ENCODE measurements around the gene EXOC5.
"Not testable (repeated sequence)": the region's sequence is repeated elsewhere in the genome, so short reads cannot be mapped to it uniquely, and the experiment has no call there.

Gene EXOC5

DNA sequence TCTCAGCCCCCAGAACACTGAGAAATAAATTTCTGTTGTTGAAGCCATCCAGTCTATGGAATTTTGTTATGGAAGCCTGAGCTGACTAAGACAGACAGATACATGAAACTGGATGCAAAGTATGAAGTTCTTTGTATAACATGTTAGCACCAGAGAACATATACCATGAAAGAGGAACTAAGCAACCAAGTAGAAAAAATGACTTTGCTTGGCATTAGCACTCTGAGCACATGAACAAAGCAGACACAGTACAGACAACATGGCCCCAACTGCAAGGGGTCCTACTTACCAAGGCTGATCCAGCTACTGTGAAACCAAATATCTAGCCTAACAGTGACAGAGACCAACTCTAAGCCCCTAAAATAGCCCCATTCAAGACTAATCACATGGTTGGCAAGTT lies 13.8 kb downstream of the EXOC5 start:
- H3K4me3 ChIP-seq (ENCODE audit: control insufficient read depth, low read depth, low read length), result no peak overlapping the region
- no peak for DNase-seq (ENCODE audit: low read depth)
- TF ChIP-seq, protein P1, sequence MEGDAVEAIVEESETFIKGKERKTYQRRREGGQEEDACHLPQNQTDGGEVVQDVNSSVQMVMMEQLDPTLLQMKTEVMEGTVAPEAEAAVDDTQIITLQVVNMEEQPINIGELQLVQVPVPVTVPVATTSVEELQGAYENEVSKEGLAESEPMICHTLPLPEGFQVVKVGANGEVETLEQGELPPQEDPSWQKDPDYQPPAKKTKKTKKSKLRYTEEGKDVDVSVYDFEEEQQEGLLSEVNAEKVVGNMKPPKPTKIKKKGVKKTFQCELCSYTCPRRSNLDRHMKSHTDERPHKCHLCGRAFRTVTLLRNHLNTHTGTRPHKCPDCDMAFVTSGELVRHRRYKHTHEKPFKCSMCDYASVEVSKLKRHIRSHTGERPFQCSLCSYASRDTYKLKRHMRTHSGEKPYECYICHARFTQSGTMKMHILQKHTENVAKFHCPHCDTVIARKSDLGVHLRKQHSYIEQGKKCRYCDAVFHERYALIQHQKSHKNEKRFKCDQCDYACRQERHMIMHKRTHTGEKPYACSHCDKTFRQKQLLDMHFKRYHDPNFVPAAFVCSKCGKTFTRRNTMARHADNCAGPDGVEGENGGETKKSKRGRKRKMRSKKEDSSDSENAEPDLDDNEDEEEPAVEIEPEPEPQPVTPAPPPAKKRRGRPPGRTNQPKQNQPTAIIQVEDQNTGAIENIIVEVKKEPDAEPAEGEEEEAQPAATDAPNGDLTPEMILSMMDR (IDR thresholded peaks at IDR 0.05; ENCODE audit: control insufficient read depth, insufficient read depth, low read depth, low read length, missing control alignments), result no peak

DNA sequence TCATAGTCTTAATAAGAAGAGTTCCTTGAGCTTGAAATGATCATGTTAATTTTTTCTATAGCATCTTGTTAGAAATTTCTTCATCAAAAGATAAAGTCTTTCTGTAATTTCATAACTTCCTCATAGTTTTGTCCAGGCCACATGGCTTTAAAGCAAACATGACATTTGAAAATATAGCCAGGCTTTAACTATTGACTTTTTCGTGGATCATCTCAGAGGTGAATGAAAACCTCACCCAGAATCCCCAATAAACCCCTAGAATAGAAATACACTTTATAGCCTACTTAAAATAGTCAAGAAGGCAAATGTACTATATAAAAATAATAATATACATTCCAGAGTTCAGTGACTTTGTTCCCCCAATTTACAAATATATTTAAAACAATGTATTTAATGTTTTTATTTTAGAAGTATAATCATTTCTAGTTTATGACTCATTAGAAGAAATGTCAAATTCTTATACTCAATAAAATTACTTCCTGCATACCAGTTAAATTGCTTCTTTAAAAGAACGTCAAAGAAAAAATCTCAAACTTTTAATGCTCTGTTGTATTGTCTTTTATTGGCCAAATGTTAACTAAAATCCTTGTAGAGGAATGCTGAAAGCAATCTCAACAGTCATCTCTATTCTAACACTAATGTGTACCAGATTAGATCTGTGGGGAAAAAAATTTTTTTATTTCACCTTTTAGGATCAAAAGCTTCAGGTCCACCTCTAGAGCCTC lies 21.6 kb downstream of the EXOC5 start:
- TF ChIP-seq, protein P1 (IDR thresholded peaks at IDR 0.05; ENCODE audit: control insufficient read depth, insufficient read depth, low read depth, low read length, missing control alignments), result no peak
- no peak for DNase-seq (ENCODE audit: low read depth)
- H3K4me3 ChIP-seq (ENCODE audit: control insufficient read depth, low read depth, low read length), result no peak overlapping the region

DNA sequence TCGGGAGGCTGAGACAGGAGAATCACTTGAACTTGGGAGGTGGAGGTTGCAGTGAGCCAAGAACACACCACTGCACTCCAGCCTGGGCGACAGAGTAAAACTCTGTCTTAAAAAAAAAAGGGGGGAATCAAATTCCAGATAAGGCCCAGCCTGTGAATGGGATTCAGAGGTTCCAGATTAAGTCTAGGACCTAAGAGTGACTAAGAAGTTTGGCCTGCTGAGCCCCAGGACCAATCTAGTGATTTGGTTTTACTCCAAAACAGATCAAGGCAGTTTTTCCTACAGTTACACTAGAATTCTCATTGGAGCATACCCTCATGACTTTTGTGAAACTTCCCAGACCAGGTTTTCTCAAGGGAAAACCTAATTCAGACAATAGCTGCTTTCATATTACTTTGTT lies 22.8 kb downstream of the EXOC5 start:
- no peak overlapping the region for H3K4me3 ChIP-seq (ENCODE audit: control insufficient read depth, low read depth, low read length)
- TF ChIP-seq, protein P1 (IDR thresholded peaks at IDR 0.05; ENCODE audit: control insufficient read depth, insufficient read depth, low read depth, low read length, missing control alignments), result no peak
- DNase-seq (ENCODE audit: low read depth), result no peak

DNA sequence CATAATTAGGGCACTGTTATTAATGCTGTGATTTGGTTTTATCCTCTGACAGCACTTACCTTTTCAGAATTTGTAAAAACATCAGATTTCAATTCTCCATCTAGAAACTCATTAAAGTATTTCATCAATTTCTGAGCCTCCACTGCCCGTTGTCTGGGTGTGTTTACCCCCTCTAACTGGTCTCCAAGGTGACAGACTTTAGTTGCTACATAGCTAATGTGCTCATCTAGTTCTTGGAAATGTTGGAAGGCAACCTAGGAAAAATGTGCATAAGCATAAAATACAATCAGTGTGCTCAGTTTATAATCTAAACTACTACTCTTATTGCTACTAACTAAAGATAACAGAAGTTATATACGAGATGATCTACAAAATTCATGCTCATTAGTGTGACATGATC lies 24.6 kb downstream of the EXOC5 start:
- TF ChIP-seq, protein P1 (IDR thresholded peaks at IDR 0.05; ENCODE audit: control insufficient read depth, insufficient read depth, low read depth, low read length, missing control alignments), result no peak
- no peak overlapping the region for H3K4me3 ChIP-seq (ENCODE audit: control insufficient read depth, low read depth, low read length)
- DNase-seq (ENCODE audit: low read depth), result no peak

DNA sequence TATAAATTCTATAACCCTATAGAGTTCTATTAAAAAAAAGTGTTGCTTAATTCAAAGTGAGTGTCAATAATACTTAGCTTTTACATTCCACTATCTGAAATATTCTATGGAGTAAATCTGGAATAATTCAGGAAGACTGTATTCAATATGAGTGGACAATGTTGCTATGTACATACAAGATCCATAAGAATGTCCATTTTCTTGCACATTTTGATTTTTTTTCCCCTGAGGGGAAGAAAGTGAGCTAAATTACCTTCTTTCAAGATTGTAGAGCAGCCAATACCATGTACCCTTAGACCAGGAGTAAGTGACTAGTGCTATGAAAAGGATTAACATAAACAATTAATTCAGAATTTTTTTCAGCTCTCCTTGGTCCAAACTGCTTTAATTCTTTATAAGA lies 25.4 kb downstream of the EXOC5 start:
- TF ChIP-seq, protein P1 (IDR thresholded peaks at IDR 0.05; ENCODE audit: control insufficient read depth, insufficient read depth, low read depth, low read length, missing control alignments), result no peak
- no peak for DNase-seq (ENCODE audit: low read depth)
- H3K4me3 ChIP-seq (ENCODE audit: control insufficient read depth, low read depth, low read length), result no peak overlapping the region

DNA sequence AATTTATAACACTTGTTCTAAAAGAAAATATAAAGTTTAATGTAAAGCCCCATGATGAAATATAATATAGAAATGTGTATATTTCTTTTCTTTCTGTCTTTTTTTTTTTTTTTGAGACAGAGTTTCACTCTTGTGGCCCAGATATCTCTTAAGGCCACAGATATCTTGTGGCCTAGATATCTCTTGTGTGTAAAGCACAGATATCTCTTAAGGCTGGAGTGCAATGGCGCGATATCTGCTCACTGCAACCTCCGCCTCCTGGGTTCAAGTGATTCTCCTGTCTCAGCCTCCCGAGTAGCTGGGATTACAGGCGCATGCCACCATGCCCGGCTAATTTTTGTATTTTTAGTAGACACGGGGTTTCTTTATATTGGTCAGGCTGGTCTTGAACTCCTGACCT lies 28.6 kb downstream of the EXOC5 start:
- H3K4me3 ChIP-seq (ENCODE audit: control insufficient read depth, low read depth, low read length); DNase-seq (ENCODE audit: low read depth): not testable (repeated sequence)

DNA sequence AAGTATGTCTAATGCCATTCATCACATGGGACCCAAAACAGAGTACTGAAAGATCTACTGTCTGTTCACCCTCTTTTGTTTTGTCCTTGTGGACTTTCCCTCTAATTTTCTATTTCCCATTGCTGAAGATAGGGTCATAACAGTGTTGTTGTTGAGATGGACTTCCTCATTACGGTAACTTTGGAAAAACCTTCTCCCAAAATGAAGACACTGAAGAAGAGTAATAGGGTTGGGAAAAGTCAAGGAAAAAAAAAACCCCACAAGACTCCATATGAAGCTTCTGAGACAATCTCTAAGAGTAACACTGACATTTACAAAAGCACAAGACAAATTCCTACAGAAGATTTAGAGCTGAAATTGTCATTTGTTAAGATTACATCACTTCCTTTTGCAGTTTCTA lies 36.7 kb downstream of the EXOC5 start:
- no peak overlapping the region for H3K4me3 ChIP-seq (ENCODE audit: control insufficient read depth, low read depth, low read length)
- TF ChIP-seq, protein P1 (IDR thresholded peaks at IDR 0.05; ENCODE audit: control insufficient read depth, insufficient read depth, low read depth, low read length, missing control alignments), result no peak
- DNase-seq (ENCODE audit: low read depth), result no peak

DNA sequence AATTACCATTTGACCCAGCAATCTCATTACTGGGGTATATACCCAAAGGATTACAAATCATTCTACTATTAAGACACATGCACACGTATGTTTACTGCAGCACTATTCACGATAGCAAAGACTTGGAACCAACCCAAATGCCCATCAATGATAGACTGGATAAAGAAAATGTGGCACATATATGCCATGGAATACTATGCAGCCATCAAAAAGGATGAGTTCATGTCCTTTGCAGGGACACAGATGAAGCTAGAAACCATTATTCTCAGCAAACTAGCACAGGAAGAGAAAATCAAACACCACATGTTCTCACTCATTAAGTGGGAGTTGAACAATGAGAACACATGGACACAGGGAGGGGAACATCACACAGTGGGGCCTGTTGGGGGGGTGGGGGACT lies 40.4 kb downstream of the EXOC5 start:
- not testable (repeated sequence) for H3K4me3 ChIP-seq (ENCODE audit: control insufficient read depth, low read depth, low read length); DNase-seq (ENCODE audit: low read depth)
